ENCODE measurements around the gene TEC.
"Not testable (repeated sequence)": the region's sequence is repeated elsewhere in the genome, so short reads cannot be mapped to it uniquely, and the experiment has no call there.

Gene TEC

GRCh38 chr4:48237996-48238645 lies 31.5 kb downstream of the TEC start:
- no peak for DNase-seq

GRCh38 chr4:48235050-48235449 lies 34.6 kb downstream of the TEC start:
- no peak for DNase-seq

GRCh38 chr4:48234575-48234974 lies 35.1 kb downstream of the TEC start:
- DNase-seq = no peak

GRCh38 chr4:48228949-48229348 lies 40.7 kb downstream of the TEC start:
- DNase-seq = no peak

GRCh38 chr4:48227662-48228061 lies 42.0 kb downstream of the TEC start:
- no peak for DNase-seq

- no peak for DNase-seq
Observed at GRCh38 chr4:48226199-48226598, 43.4 kb downstream of the TEC start.

GRCh38 chr4:48225368-48226141 lies 44.1 kb downstream of the TEC start:
- no peak for DNase-seq

GRCh38 chr4:48224606-48225005 lies 45.0 kb downstream of the TEC start:
- DNase-seq = no peak

GRCh38 chr4:48223633-48224295 lies 45.9 kb downstream of the TEC start:
- no peak for DNase-seq

GRCh38 chr4:48222491-48222890 lies 47.1 kb downstream of the TEC start:
- DNase-seq = no peak

- DNase-seq = not testable (repeated sequence)
Observed at GRCh38 chr4:48219430-48219829, 50.2 kb downstream of the TEC start.

- no peak for DNase-seq
Observed at GRCh38 chr4:48216563-48216962, 53.1 kb downstream of the TEC start.

- no peak for DNase-seq
Observed at GRCh38 chr4:48215977-48216376, 53.7 kb downstream of the TEC start.

- no peak for DNase-seq
Observed at GRCh38 chr4:48212165-48212564, 57.5 kb downstream of the TEC start.

- DNase-seq = no peak
Observed at GRCh38 chr4:48210966-48211328, 58.7 kb downstream of the TEC start.

GRCh38 chr4:48205626-48206025 lies 64.0 kb downstream of the TEC start:
- no peak for DNase-seq

GRCh38 chr4:48205107-48205506 lies 64.5 kb downstream of the TEC start:
- no peak for DNase-seq

GRCh38 chr4:48203819-48204218 lies 65.8 kb downstream of the TEC start:
- DNase-seq = no peak

- DNase-seq = no peak
Observed at GRCh38 chr4:48197643-48198237, 71.9 kb downstream of the TEC start.

GRCh38 chr4:48196758-48197504 lies 72.7 kb downstream of the TEC start:
- no peak for DNase-seq

- DNase-seq = no peak
Observed at GRCh38 chr4:48195853-48196252, 73.8 kb downstream of the TEC start.

GRCh38 chr4:48195374-48195773 lies 74.3 kb downstream of the TEC start:
- no peak for DNase-seq

- DNase-seq = no peak
Observed at GRCh38 chr4:48194971-48195370, 74.7 kb downstream of the TEC start.
